ENCODE results near the gene BTNL8.

Gene BTNL8

GRCh38 chr5:180960209-180960608 lies 61.2 kb downstream of the BTNL8 start:
- H3K4me3 ChIP-seq (replicated peaks; ENCODE audit: low read depth, low read length), result no peak overlapping the region
- no peak for TF ChIP-seq CTCF (IDR thresholded peaks at IDR 0.05; ENCODE audit: low read length, missing control alignments)
- no peak for DNase-seq (ENCODE audit: low read depth)

- TF ChIP-seq CTCF (IDR thresholded peaks at IDR 0.05; ENCODE audit: low read length, missing control alignments), result no peak
- H3K4me3 ChIP-seq (replicated peaks; ENCODE audit: low read depth, low read length), result no peak overlapping the region
Observed at GRCh38 chr5:180969406-180969805, 70.4 kb downstream of the BTNL8 start.

GRCh38 chr5:180970336-180970735 lies 71.4 kb downstream of the BTNL8 start:
- no peak for DNase-seq (ENCODE audit: low read depth)
- TF ChIP-seq CTCF (IDR thresholded peaks at IDR 0.05; ENCODE audit: low read length, missing control alignments), result no peak
- no peak overlapping the region for H3K4me3 ChIP-seq (replicated peaks; ENCODE audit: low read depth, low read length)

More at GRCh38 chr5:180969406-180969805, 70.4 kb downstream of the BTNL8 start:
- DNase-seq (ENCODE audit: low read depth), result no peak

GRCh38 chr5:180970875-180971274 lies 71.9 kb downstream of the BTNL8 start:
- TF ChIP-seq CTCF (IDR thresholded peaks at IDR 0.05; ENCODE audit: low read length, missing control alignments), result no peak
- H3K4me3 ChIP-seq (replicated peaks; ENCODE audit: low read depth, low read length), result no peak overlapping the region
- DNase-seq (ENCODE audit: low read depth), result no peak

GRCh38 chr5:180974612-180975315 lies 75.8 kb downstream of the BTNL8 start:
- H3K4me3 ChIP-seq (replicated peaks; ENCODE audit: low read depth, low read length), result no peak overlapping the region
- no peak for TF ChIP-seq CTCF (IDR thresholded peaks at IDR 0.05; ENCODE audit: low read length, missing control alignments)
- DNase-seq (ENCODE audit: low read depth), result no peak

- H3K4me3 ChIP-seq (replicated peaks; ENCODE audit: low read depth, low read length), result no peak overlapping the region
Observed at GRCh38 chr5:180975338-180975737, 76.4 kb downstream of the BTNL8 start.

More at GRCh38 chr5:180975338-180975737, 76.4 kb downstream of the BTNL8 start:
- no peak for DNase-seq (ENCODE audit: low read depth)
- TF ChIP-seq CTCF (IDR thresholded peaks at IDR 0.05; ENCODE audit: low read length, missing control alignments), result no peak

Data from fibroblast of pulmonary artery (primary cell).